SK-N-MC (cell line): Measurements from ENCODE around the gene DAB2.

Source experiments
- DNase-seq: peaks from one replicate; pipeline ENCODE4 v3.0.0-alpha.2; 2011; ENCODE audit warnings: low read depth, low spot score
- H3K27ac ChIP-seq: fragments of 200-600 bp; sonication (generic); 2 replicates; pipeline ENCODE4 v1.5.1; 2016; ENCODE audit warnings: mixed run types
- H3K36me3 ChIP-seq: fragments of 200-600 bp; sonication (generic); 2 replicates; pipeline ENCODE4 v1.6.1; 2017; ENCODE audit warnings: antibody characterized with exemption, low read length, mixed read lengths; ENCODE audit not compliant: insufficient read depth
- H3K4me3 ChIP-seq: fragments of 200-600 bp; sonication (generic); 2 replicates; pipeline ENCODE4 v1.5.1; 2016
- H3K9ac ChIP-seq: fragments of 200-600 bp; sonication (generic); 2 replicates; pipeline ENCODE4 v1.8.0; 2017; ENCODE audit warnings: mixed run types, mixed read lengths; ENCODE audit not compliant: insufficient read length
- H3K9me3 ChIP-seq: fragments of 200-600 bp; sonication (generic); 2 replicates; pipeline ENCODE4 v1.6.1; 2017; ENCODE audit warnings: low read depth, mild to moderate bottlenecking, antibody characterized with exemption, low read length, moderate library complexity, mixed read lengths
- EZH2 ChIP-seq: fragments of 200-600 bp; sonication (generic); IDR thresholded peaks from one replicate; pipeline ENCODE4 v1.6.1; 2017; ENCODE audit warnings: antibody characterized with exemption
- FOXP2 ChIP-seq: optimal IDR thresholded peaks from 2 replicates; pipeline ENCODE3; 2011; ENCODE audit warnings: mild to moderate bottlenecking, moderate library complexity; ENCODE audit not compliant: insufficient read depth; ENCODE audit errors: extremely low read length, control extremely low read depth
- POLR2AphosphoS5 ChIP-seq: IDR thresholded peaks from 2 replicates; pipeline ENCODE4 v1.6.1; 2012; ENCODE audit warnings: mild to moderate bottlenecking, low read depth, low read length, borderline replicate concordance

The DAB2 gene

GRCh38 chr5:39373791-39374190, 51.0 kb downstream of the DAB2 start:
- H3K9ac ChIP-seq: no peak overlapping the region
- TF ChIP-seq POLR2AphosphoS5: no peak
- TF ChIP-seq FOXP2: no peak
- no peak for TF ChIP-seq EZH2
- no peak overlapping the region for H3K27ac ChIP-seq
- H3K9me3 ChIP-seq: no peaks in the 10 kb centered on the region
- no peaks in the 10 kb centered on the region; the same call in 1 of the 2 replicates for H3K36me3 ChIP-seq
- H3K4me3 ChIP-seq: no peak overlapping the region
- no peak for DNase-seq

- TF ChIP-seq POLR2AphosphoS5: no peak
- Histone ChIP-seq H3K36me3 (no peaks in the 10 kb centered on the region; the same call in 1 of the 2 replicates), H3K9ac (no peak overlapping the region), H3K4me3 (no peak overlapping the region), H3K27ac (no peak overlapping the region), H3K9me3 (no peaks in the 10 kb centered on the region)
- no peak for DNase-seq
These were observed 53.5 kb downstream of the DAB2 start for GRCh38 chr5:39371367-39371635.

- Histone ChIP-seq H3K4me3 (no peak overlapping the region), H3K9me3 (no peaks in the 10 kb centered on the region), H3K36me3 (no peaks in the 10 kb centered on the region; the same call in 1 of the 2 replicates), H3K9ac (no peak overlapping the region), H3K27ac (no peak overlapping the region)
- TF ChIP-seq FOXP2: no peak
- TF ChIP-seq EZH2: no peak
- TF ChIP-seq POLR2AphosphoS5: no peak
- DNase-seq: no peak
These were observed 54.0 kb downstream of the DAB2 start for GRCh38 chr5:39370555-39371366.

GRCh38 chr5:39369123-39369815, 55.5 kb downstream of the DAB2 start:
- Histone ChIP-seq H3K9ac (no peak overlapping the region), H3K4me3 (no peak overlapping the region), H3K9me3 (no peaks in the 10 kb centered on the region), H3K36me3 (no peaks in the 10 kb centered on the region; the same call in 1 of the 2 replicates), H3K27ac (no peak overlapping the region)
- DNase-seq: no peak
- no peak for TF ChIP-seq EZH2
- no peak for TF ChIP-seq POLR2AphosphoS5
- no peak for TF ChIP-seq FOXP2

GRCh38 chr5:39368116-39368515, 56.7 kb downstream of the DAB2 start:
- no peak for TF ChIP-seq POLR2AphosphoS5
- no peak for TF ChIP-seq EZH2
- no peak for TF ChIP-seq FOXP2
- Histone ChIP-seq H3K4me3 (no peak overlapping the region), H3K9me3 (no peaks in the 10 kb centered on the region), H3K27ac (no peak overlapping the region), H3K36me3 (no peaks in the 10 kb centered on the region; the same call in 1 of the 2 replicates), H3K9ac (no peak overlapping the region)
- DNase-seq: no peak

- Histone ChIP-seq H3K9me3 (no peaks in the 10 kb centered on the region), H3K4me3 (no peak overlapping the region), H3K36me3 (no peaks in the 10 kb centered on the region; the same call in 1 of the 2 replicates), H3K27ac (no peak overlapping the region), H3K9ac (no peak overlapping the region)
- no peak for DNase-seq
- TF ChIP-seq FOXP2 (no peak), EZH2 (no peak), POLR2AphosphoS5 (no peak)
These were observed 57.1 kb downstream of the DAB2 start for GRCh38 chr5:39367711-39368110.

GRCh38 chr5:39364367-39364766, 60.4 kb downstream of the DAB2 start, which contains the start of gene C9:
Gene C9, minus strand, starts transcription at chr5:39364495. Its CDS starts 31 bp downstream, at chr5:39364464.
- no peak for TF ChIP-seq POLR2AphosphoS5
- no peak for TF ChIP-seq FOXP2
- TF ChIP-seq EZH2: no peak
- no peak for DNase-seq
- no peak within 1 kb of the TSS for H3K27ac ChIP-seq

GRCh38 chr5:39363217-39363616, 61.6 kb downstream of the DAB2 start:
- DNase-seq: no peak
- Histone ChIP-seq H3K36me3 (no peaks in the 10 kb centered on the region), H3K27ac (no peak overlapping the region), H3K4me3 (no peak overlapping the region), H3K9ac (no peak overlapping the region), H3K9me3 (no peaks in the 10 kb centered on the region)
- no peak for TF ChIP-seq POLR2AphosphoS5
- no peak for TF ChIP-seq FOXP2
- no peak for TF ChIP-seq EZH2

More at GRCh38 chr5:39364367-39364766, 60.4 kb downstream of the DAB2 start, which contains the start of gene C9:
- no peak within 1 kb of the TSS for H3K9ac ChIP-seq
- H3K4me3 ChIP-seq: no peak within 1 kb of the TSS
- no peaks in the 10 kb centered on the region for H3K9me3 ChIP-seq
- no peaks in the 10 kb centered on the region for H3K36me3 ChIP-seq
